HUES6 (cell line): ENCODE data around the gene TTC21B.

Experiments used
- H3K27ac ChIP-seq: 2 replicates; pipeline ENCODE4 v1.7.0; 2013; ENCODE audit warnings: low read depth, mild to moderate bottlenecking, low read length, inconsistent platforms
- H3K27me3 ChIP-seq: 2 replicates; pipeline ENCODE4 v1.6.1; 2013; ENCODE audit warnings: low read length; ENCODE audit not compliant: control insufficient read depth, insufficient read depth
- H3K36me3 ChIP-seq: 2 replicates; pipeline ENCODE4 v1.6.1; 2013; ENCODE audit warnings: low read length; ENCODE audit not compliant: control insufficient read depth, insufficient read depth
- H3K4me1 ChIP-seq: 2 replicates; pipeline ENCODE4 v1.6.1; 2013; ENCODE audit warnings: low read length; ENCODE audit not compliant: control insufficient read depth, insufficient read depth
- H3K4me3 ChIP-seq: 2 replicates; pipeline ENCODE4 v1.5.1; 2013; ENCODE audit warnings: low read depth, low read length
- H3K9ac ChIP-seq: one replicate; pipeline ENCODE4 v1.6.1; 2013; ENCODE audit warnings: mild to moderate bottlenecking, low read length
- H3K9me3 ChIP-seq: 2 replicates; pipeline ENCODE4 v1.6.1; 2013; ENCODE audit warnings: low read depth, low read length; ENCODE audit not compliant: control insufficient read depth, insufficient read depth

The TTC21B gene

DNA sequence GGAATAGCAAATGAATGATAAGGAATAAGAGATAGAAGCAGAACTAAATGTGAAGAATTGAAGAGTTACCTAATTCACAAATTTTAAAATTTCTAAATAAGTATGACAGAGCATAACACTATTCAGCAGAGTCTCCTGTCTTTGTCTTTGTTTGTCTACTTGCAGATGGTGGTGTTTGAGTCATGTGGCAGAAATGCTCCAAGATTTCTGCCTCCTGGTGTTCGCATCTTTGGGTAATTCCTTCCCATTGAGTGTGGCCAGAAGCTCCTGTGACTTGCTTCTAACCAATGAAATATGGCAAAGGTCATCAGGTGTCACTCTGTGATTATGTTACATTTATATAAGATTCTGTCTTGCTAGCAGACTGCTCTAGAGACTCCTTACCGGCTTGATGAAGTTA, 114.0 kb downstream of the TTC21B start:
- no peak overlapping the region for H3K27ac ChIP-seq
- peaks cover 4% of the 10 kb centered on the region; the same call in 1 of the 2 replicates for H3K9me3 ChIP-seq
- H3K27me3 ChIP-seq, result no peaks in the 10 kb centered on the region
- H3K9ac ChIP-seq, result no peak overlapping the region
- H3K4me1 ChIP-seq, result peaks cover 22% of the 10 kb centered on the region
- no peak overlapping the region for H3K4me3 ChIP-seq
- H3K36me3 ChIP-seq, result no peaks in the 10 kb centered on the region

DNA sequence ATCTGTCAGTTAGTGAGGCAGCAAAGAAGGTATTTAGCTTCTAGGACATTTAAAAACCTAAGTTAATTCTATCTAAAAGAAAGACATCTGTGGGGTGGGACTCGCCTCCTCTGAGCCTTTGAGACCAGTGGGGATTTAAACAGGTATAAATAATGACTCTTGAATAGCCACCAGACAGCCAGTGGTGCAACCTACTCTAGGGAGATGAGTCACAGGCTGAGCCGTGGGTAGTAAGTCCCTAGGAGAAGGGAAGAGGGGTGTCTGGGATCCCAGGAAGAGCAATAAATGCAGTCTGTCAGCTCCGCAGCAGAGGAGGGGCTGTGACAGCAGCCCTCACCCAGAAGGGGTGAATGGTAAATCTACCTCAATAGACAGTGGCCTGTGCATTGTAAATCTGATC, 116.5 kb downstream of the TTC21B start:
- Histone ChIP-seq H3K9me3 (peaks cover 4% of the 10 kb centered on the region; the same call in 1 of the 2 replicates), H3K27me3 (no peaks in the 10 kb centered on the region), H3K36me3 (no peaks in the 10 kb centered on the region), H3K9ac (no peak overlapping the region), H3K4me1 (peaks cover under 1% of the 10 kb centered on the region), H3K4me3 (no peak overlapping the region), H3K27ac (no peak overlapping the region)

GRCh38 chr2:165835363-165835762, 118.2 kb downstream of the TTC21B start:
- no peak overlapping the region for H3K4me3 ChIP-seq
- no peak overlapping the region for H3K27ac ChIP-seq
- no peaks in the 10 kb centered on the region for H3K27me3 ChIP-seq
- H3K9ac ChIP-seq, result no peak overlapping the region
- H3K9me3 ChIP-seq, result peaks cover 4% of the 10 kb centered on the region; the same call in 1 of the 2 replicates
- H3K36me3 ChIP-seq, result no peaks in the 10 kb centered on the region
- no peaks in the 10 kb centered on the region for H3K4me1 ChIP-seq

GRCh38 chr2:165833156-165833555, 120.4 kb downstream of the TTC21B start:
- Histone ChIP-seq H3K9ac (no peak overlapping the region), H3K4me1 (no peaks in the 10 kb centered on the region), H3K27ac (no peak overlapping the region), H3K27me3 (no peaks in the 10 kb centered on the region), H3K4me3 (no peak overlapping the region), H3K9me3 (no peaks in the 10 kb centered on the region), H3K36me3 (no peaks in the 10 kb centered on the region)

DNA sequence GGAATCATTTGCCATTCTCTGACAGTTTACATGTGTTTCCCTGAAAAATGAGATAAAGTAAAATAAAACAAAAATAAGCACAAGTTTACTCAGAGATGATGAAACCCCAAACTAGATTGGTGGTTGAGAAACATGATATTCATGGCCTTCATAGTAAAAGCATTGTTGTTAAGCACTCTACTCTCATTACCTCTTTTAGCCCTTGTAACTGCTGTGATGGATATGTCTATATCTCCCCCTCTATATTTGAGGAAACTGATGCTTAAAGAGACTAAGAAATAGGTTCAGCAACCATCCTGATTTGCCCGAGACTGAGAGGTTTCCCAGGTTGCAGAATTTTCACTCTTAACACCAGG, 125.7 kb downstream of the TTC21B start:
- no peaks in the 10 kb centered on the region for H3K27me3 ChIP-seq
- H3K9ac ChIP-seq, result no peak overlapping the region
- no peaks in the 10 kb centered on the region for H3K9me3 ChIP-seq
- H3K4me3 ChIP-seq, result no peak overlapping the region
- H3K4me1 ChIP-seq, result no peaks in the 10 kb centered on the region
- H3K36me3 ChIP-seq, result no peaks in the 10 kb centered on the region
- no peak overlapping the region for H3K27ac ChIP-seq

DNA sequence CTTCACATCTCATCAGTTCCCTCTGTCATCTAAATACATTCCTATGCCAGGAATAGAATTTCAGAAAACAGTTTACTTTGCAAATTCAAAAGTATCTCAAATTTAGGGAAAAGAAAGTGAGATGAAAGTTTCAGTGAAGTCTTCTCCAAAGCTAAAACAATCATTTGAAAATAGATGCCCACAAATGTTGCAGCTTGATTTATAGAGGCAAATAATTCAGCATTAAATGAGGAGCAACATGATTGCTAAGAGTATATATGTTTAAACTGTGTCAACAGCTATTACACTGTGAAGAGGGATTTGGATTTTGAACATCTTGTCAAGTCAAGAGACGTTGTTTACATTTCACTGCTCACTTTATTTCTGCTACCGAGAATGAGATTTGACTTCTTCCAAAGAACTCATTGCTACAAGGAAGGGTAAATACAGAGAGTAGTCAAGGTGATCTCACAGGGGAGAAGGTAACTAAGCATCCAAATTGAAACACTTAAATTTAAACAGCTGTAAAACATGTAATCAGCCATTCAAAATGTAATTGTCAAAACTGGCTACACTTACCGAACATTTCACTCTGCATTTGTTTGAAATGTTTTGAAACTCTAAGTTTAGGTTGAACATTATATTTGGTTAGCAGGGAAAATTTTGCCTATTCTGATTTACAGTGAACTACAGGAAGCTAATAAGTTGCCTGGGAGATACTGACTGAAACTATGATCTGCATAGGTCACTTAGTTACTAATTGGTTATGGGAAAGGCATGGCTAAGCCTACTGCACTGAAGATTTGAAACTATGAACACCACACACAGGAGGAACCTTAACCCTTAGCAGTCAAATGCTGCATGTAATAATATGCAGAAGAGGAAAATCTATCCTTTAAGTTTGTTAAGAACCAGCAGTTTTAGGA, 126.3 kb downstream of the TTC21B start:
- H3K9me3 ChIP-seq, result no peaks in the 10 kb centered on the region
- no peak overlapping the region for H3K4me3 ChIP-seq
- no peaks in the 10 kb centered on the region for H3K4me1 ChIP-seq
- no peak overlapping the region for H3K27ac ChIP-seq
- H3K36me3 ChIP-seq, result no peaks in the 10 kb centered on the region
- no peak overlapping the region for H3K9ac ChIP-seq
- H3K27me3 ChIP-seq, result no peaks in the 10 kb centered on the region

DNA sequence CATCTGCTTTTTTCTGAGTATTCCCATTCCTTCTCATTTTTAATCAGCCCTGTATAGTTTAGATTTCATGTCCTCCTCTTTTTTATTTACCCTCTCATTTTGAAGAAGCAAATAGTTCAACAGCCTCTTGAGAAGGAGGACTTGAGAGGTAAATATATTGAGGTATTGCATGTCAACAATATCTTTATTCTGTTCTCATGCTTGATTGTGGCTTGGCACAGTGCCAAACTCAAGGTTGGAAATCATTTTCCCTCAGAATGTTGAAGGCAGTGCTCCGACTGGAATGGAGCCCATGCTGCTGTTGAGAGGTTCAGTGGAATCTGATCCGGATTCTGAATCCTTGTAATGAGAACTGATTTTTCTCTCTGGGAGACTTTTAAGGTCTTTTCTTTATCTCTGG, 128.5 kb downstream of the TTC21B start:
- peaks cover 10% of the 10 kb centered on the region; the same call in 1 of the 2 replicates for H3K4me1 ChIP-seq
- no peaks in the 10 kb centered on the region for H3K36me3 ChIP-seq
- H3K27ac ChIP-seq, result no peak overlapping the region
- no peak overlapping the region for H3K4me3 ChIP-seq
- no peaks in the 10 kb centered on the region for H3K27me3 ChIP-seq
- H3K9me3 ChIP-seq, result no peaks in the 10 kb centered on the region
- H3K9ac ChIP-seq, result no peak overlapping the region
